ENCODE measurements around the gene GALNT10.

The GALNT10 gene

DNA sequence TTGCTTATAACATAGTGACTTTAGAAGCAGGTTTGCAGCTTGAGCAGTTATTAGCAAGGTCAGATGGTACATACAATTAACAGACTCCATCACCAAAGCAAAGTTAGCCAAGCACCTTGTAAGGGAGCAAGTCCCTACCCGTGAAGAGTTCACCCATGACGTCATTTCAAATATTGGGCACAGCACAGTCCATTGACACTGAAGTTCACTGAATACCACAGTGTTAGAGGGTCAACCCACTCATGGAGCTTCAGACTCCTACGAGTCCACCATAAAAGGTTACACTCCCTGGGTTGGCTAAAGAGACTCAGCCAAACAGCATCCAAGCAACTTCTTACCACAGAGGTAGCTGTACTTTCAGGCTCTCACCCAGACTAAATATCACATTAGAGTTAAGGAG, 77.5 kb downstream of the GALNT10 start:
- DNase-seq = no peak

DNA sequence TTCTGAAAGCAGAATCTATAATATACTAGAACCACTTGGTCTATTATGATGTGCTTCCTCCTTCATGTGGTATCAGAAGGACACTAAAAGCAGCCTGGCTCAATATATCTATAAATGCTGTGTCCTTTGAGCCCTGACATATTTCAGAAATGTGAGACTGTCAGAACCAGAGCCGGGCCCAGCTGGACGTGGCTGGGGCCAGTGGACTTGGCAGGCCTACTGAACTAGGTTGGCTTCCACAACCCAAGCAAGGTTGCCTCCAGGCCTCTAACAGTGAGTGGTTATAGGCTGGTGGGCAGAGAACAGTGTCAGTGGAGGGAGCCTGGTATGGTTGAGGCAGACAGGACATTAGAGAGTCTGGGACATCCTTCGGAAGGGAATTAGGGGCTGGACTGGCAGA, 78.9 kb downstream of the GALNT10 start:
- DNase-seq = no peak

DNA sequence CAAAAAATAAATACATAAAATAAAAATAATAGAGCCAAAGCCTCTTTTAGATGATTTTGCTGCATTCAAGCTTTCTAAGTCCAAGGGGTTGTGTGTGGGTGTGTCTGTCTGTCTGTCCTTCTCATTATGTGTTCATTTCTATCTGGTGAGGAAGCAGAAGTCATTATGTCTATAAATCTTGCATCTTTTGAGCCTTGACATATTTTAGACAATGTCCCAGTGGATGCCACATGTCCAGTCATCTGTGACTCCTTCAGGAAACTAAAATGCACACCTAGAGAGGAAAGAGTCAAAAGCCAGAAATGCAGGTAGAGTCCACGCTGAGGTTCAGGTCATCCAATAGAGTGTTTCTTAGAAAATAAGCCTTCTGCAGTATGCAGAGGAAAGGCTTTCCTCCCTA, 80.9 kb downstream of the GALNT10 start:
- DNase-seq = no peak

DNA sequence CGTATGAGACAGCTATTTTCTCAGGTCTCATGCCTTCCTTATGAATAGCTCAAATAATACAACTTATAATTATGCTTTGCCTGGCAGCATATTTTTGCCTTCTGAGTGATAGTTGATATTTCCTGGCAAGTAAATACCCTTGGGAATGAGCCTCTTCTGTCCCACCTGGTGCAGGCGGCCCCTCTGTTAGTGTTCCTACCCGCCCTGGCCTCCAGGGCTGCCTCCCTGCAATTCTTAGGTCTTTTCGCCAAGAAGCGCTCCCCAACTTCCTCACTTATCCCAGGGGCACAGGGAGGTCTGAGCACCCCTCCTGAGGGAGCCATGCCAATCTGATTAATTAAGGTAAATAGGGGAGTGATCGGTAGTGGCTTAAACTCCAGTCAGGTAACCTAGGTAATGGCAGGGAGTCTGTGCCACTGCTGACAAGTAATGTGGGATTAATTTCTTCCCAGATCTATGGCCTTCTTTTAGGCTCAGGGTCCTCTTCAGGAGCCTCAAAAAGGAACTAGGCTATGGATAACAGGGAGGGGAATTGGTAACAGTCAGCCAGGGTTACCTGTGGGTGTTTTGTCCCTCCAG, 81.5 kb downstream of the GALNT10 start:
- DNase-seq = no peak

DNA sequence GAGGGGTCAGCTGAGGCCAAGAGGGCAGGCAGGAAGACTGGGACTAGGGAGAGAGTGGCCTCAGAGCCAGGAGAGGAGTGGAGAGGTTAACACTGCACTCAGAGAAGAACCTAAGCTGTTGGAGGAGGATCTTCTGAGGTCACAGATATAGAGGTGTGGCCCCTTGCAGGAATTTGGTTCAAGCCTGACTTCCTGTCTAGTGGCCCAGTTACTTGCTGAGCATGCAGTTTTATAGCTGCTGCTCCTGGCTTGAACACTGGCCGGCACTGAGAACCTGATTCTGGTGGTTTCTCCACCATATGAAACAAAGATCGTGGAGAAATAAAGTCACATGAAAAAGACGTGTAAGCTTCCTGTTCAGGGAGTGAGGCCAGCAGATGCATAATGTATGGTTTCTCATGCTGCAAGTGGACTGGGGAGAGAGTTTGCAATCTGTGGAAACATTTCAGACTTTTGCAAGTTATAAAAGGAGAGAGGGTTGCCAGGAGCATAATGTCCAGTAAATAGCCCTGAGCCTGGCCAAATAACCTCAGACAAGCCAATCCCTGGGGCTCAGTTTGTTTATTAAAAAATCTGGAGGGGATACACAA, 82.6 kb downstream of the GALNT10 start:
- DNase-seq = peak in 1 of 5 donors; percentile 79

DNA sequence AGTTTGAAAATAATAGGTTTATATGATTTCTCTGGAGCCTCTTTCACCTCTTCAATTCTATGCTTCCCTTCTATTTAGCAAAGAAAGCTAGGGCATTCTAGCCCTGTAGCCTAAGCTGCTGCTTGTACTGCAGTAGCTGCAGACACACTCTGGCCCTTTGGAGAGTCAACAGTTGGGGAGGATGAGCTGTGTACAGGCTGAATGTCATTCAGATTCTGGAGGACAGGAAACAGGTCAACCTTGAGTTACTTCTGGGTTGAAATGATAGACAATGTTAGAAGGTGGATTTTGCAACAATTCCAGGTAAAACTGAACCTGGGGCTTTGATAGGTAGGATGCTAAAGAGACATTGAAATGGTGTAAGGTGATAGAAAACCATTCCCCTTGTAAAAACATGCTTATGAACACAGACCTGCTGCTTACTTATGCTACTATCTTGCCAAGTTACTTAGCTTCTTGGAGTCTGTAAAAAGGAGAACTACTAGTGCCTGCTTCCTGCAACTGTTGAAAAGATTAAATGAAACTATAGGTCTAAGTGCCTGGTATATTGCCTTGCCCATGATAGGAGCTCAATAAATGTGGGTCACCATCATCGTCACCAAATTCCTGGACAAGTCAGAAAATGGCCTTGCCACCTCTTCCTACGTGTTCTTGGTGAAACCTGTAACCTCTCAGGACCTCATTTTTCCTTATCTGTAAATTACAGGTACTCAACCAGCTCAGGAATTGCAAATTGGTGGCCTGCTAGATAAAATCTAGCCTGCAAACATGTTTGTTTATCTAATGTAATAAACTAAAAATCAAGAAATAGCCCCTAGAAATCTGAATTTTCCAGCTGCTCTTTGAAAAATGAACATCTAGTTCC, 83.7 kb downstream of the GALNT10 start:
- no peak for DNase-seq

DNA sequence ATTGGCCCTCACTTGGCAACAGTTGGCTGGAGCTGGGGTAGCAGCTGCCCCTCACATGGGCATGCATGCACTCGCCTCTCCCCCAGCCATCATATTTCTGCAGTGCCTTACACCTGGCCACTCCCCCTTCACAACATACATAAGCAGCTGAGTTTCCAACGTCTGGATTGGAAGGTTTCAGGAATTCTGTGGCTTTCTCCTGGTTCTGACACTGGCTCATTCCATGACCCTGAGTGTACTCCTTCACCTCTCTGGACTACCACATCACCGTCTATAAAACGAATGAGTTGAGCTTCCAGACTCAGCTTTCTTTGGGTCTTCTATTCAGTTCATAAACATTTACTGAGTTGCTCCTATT, 84.3 kb downstream of the GALNT10 start:
- DNase-seq = no peak

DNA sequence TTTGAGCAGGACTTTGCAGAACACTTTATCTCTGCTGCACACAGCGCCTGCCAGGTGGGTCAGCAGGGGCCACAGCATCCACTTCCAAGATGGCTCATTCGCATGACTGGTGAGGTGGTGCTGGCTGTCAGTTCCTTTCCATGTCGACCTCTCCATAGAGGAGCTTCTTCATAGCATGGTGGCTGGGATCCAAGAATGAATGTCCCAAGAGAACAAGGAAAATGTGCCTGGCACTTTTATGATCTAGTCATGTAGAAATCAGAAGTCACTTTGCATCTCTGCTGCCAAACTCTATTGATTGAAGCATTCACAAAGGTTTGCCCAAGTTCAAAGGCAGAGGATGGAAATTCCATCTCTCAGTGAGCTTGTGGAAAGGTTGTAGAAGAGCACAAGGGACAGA, 85.0 kb downstream of the GALNT10 start:
- no peak for DNase-seq

DNA sequence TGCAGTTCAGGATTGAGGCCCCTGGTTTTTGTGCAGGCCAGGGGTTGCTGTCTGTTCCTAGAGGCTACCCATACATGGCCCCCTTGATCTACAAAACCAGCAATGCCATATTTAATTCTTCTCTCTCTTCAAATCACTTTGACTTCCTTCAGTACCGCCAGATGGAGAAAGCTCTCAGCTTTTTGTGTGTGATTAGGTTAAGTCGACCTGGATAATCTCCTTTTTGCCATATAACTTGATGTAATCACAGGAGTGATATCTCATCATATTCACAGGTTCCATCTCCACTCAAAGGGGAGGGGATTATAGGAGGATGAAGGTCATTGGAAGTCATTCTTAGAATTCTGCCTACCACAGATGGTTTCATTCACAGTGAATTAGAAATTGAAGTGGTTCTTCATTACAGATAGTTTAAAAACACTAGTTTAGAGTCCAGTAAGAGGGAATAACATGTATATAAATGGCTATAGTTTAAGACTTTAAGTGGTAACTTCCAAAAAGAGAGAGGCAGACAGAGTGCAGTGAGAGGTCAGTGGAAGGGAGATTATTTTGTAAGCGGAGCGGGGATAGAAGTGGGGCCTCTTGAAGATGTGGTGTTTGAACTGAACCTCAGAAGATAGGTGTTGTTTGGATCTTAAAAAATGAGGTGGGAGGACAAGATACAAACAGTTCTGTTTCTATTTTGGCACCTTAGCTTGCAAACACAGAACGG, 85.9 kb downstream of the GALNT10 start:
- no peak for DNase-seq

DNA sequence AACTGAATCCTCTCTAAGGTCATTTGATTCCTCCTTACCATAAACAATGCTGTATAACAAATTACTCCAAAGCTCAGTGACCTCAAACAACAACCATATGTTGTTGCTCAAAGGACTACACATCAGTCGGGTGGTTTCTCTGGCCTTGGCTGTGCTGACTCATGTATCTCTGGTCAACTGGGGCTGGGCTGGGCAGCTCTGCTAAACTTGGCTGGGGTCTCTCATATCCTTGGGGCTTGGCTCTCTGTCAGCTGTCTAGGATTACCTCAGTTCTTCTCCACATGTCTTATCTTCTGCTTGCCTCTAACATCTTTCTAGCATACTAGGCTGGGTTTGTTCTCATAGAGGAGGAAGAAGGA, 86.4 kb downstream of the GALNT10 start:
- no peak for DNase-seq

DNA sequence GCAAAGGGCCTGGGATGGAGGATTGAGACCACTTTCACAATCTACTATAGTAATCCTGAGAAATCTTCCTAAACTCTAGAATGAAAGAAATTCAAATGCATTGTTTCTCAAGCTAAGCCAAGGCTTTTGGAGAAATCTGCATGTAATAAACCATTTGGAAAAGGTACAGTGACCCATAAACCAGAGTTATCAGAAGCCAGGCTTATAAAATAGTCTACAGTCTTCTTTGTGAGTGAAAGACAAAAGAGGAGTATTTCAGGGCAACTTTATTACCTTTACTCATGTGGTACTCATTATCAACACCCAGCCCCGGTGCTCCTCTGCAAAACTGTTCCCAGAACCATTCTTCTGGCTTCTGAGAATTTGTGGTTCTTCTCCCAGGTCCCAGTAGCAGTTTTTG, 87.0 kb downstream of the GALNT10 start:
- DNase-seq = no peak

DNA sequence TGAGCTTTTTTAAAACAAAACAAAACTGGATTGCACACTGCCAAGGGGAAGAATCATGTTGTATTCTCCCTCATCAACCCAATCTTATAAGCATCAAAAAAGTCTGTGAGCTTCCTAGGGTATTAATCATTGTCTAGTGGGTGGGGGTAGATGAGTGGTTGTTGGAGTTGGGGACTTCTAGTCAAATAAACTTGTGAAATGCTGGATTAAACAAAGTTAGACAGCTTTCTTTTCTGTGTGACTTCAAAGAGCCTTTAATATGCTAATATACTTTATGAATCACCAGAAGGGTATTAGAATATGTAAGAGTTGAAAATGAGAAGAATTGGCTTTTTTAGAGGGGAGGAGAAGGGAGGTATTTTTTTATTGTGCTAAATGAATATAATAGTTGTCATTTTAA, 87.7 kb downstream of the GALNT10 start:
- no peak for DNase-seq

DNA sequence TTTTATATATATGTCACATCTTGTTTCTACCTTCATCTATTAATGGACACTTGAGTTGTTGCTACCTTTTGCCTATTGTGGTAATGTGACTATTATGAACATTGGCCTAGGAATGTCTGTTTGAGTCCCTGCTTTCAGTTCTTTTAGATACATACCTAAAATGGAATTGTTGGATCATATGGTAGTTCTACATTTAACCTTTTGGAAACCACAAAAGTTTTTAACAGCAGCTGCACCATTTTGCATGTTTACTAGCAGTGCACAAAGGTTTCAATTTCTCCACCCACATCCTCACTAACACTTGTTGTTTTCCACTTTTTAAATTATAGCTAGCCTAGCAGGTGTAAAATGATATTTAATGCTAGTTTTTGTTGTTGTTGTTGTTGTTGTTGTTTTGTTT, 88.4 kb downstream of the GALNT10 start:
- no peak for DNase-seq

DNA sequence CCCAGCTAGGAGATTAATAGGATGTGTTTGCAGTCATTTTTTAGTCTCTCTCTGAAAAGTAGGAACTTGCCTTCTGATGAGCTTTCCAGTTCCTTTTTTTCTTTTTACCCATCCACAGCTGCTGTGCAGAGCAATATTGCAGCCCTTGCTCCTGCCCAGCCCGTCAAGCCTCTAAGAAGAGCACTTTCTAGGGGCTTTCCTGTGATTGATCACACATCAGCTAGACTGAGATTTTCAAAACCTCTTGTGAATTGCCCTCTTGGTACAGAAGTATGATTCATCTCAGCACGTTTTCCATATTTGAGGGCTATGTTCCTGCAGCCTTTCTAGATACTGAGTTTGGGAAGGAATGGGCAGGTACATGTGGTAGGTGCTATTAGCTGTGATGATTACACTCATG, 93.9 kb downstream of the GALNT10 start:
- no peak for DNase-seq

DNA sequence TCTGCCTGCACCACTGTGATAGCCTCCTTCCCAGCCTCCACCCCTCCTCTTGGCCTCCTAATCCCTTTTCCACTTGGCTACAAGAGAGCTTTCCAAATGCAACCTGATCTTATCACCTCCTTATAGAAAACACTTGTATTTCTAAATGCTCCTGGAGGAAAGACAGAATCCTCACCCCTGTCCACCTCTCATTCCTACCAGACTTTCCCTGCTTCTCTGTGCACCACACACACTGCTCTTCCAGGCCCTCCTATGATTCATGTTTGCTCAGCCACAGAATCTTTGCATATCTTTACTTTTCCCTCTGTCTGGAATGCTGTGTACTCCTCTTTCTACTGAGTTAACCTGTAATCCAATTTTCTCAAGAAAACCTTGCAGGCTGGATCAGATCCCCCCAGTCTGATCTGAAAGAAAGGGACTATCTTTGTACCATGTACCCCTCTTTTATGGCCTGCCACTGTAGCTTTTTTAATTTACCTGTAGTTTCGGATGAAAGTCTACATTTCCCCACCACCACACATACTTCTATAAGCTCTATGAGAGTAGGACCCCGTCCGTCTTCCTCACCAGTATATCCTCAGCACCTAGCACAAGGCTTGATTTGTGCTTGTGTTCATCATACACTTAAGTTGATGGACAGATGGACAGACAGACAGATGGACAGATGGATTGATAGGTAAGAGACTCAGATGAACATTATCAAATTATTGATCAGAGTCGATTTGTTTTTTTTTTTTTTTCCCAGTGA, 95.3 kb downstream of the GALNT10 start:
- DNase-seq = no peak

DNA sequence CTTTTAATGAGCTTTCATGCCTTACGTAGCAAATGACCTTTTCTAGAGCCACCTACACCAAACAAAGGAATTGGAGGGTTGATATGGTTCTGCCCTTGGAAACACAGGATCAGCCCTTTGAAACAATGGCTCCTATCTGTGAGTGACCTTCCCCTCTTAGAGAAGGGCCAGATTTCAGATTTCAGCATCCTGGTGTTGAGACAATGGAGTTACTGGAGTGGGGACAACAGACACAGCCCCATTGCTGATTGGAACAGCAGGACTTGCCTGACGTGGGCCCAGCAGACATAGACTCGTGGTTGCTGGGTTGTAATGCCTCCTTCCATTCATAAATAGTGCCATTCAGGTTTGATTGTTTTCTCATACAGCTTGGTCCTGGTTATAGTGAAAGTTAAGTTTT, 96.0 kb downstream of the GALNT10 start:
- DNase-seq = no peak

DNA sequence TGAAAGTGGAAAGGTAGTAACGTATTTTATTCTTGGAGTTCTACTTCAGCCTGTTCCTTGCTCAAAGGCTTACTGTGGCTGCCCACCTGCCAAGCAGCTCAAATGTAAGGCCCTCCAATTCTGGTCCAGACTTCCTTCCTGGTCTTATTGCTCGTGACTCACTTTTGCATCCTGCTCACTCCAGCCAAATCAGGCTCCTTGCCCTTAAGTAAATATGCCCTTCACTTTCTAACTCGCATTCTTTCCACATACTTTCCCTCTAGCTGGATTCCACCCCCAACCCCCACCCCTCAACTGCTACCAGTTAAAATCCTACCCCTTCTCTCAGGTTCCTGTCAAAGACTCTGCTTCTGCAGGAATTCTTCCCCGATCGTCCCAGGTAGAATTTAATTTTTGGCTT, 96.6 kb downstream of the GALNT10 start:
- no peak for DNase-seq

DNA sequence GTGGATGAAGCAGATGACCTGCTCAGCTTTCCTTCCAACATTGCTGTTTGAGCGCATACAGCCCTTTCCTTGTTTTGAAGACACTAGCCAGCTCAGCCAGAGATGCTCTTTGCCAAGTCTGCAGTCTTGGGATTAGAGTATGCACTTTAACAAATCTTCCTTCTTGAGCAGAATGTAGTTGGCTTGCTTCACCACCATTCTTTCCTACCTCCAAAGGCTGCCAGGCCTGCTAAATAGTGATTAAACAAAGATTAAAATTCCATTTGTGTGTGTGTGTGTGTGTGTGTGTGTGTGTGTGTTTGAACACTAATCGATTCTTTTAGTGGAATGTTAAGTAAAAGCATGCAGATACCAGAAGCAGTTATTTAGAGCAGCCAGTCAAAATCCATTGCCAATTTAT, 97.6 kb downstream of the GALNT10 start:
- no peak for DNase-seq

DNA sequence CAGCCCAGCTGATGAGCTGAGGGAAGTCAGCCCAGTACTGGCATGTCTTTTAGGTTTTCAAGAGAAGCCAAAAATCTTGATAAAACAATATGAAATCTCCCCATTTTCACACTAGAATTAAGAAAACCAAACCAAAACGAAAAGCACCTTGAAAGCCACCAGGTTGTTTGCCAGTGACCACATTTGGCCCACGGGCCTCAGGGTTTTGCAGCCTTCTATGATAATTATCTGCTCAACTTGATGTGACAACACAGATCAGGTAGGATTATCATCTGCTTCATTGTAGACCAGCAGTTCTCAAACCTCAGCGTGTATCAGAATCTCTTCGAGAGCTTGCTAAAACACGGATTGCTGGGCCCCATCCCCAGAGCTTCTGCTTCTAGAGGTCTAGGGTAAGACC, 101.4 kb downstream of the GALNT10 start:
- no peak for DNase-seq

DNA sequence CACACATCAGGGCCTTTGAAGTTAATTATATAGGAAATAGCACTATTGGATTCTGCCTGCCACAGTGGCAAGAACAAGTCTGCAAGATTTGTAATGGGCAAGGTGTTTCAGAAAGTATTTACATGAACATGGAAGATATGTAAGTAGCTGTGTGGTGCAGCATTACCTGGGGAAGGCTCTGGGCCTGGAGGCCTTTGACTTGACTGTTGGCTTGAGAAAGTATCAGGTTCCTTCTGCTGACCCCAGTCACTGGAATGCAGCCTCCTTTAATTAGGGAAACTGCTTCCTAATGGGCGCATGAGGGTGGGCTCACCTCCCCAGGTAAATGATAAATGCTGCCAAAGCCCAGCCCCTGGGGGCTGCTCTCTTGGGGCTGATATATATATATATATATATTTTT, 102.7 kb downstream of the GALNT10 start:
- no peak for DNase-seq

DNA sequence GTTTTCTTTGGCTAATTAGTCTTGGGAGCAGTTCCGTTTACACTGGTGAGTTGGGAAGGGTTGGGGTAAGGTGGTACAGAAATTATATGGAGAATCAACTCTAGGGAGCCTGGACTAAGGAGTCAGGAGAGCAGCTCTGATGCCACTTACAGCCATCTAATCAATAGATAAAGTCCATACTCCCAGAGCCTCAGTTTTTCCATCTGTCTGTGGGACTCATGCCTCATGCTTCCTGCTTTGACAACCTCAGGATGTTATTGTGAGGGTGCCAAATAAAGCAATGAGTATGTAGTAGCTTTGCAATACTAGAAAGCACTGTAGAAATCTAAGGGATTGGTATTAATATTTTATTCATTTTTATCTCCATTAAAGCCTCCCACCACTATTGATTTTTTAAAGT, 105.0 kb downstream of the GALNT10 start:
- no peak for DNase-seq

DNA sequence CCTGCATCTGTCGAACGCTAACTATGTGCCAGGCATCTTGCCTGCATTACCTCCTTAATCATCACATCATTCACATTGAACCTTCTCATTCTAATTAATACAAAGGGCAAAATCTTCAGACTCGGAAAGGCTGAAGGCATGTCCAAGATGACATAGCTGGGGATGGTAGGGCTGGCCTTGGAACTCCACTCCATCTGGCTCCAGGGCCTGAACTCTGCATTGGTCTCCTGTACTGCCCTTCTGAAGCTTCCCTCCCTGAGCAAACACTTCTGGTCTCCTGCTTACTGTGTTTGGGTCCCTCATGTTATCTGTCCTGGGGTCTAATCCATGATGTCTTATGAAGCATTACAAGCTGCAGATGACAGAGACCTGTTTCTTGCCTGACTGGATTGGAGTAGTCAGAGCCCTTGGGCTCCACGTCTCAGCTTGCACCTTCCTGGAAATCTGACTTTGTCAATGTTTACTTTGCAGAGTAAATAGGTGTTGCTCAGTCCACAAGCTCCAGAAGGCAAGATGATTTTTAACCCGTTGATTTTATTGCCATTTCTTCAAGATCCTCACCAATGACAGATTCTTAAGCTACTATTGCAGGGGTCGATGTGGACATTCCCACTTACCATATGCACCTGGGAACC, 106.1 kb downstream of the GALNT10 start:
- no peak for DNase-seq

DNA sequence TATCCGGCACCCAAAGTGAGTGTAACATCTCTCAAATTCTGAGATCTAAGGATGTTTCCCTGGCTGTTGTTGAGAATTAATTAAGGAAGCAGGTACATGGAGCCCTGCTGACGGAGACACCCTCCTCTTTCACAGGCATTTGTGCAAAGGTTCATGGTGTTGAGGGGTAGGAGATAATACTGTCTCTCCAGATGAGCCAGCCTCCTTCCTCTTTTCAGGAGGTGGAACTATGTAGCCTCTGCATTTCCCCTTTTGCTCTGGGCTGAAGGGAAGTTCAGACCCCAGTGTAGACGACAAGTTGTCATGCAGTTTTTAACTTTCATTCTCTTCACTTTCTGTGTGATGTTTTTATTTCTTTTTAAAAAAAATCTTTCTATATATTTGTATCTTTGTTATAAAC, 107.5 kb downstream of the GALNT10 start:
- DNase-seq = no peak
